Measurements from ENCODE around the gene SFXN3. TPM values are rescaled to one million over a fixed set of nuclear protein-coding genes. Genes with fewer than 3 reads are reported as not detected.

SFXN3 gene
- total RNA-seq, 2 donors from 2014 or later, result 8.8 to 18.1 TPM

- no peak for DNase-seq
- Histone ChIP-seq H3K9me3 (no peaks in the 10 kb centered on the region), H3K36me3 (no peaks in the 10 kb centered on the region), H3K9ac (ENCODE audit: low read depth in 2 of 2, low read length in 2 of 2) (no peak overlapping the region), H3K4me3 (no peak overlapping the region), H3K27ac (no peak overlapping the region), H3K4me1 (no peaks in the 10 kb centered on the region), H3K27me3 (no peaks in the 10 kb centered on the region)
- TF ChIP-seq CTCF (IDR thresholded peaks at IDR 0.05), result no peak
- intact Hi-C loops (cut with DNase I), result loop anchor here (2.0 kb wide), 1 partner anchor 16 kb away; no protein-coding TSS in a partner anchor
Measured at GRCh38 chr10:101010329-101010728, 20.7 kb upstream of the SFXN3 start.

GRCh38 chr10:101011517-101012423 lies 19.3 kb upstream of the SFXN3 start:
- Histone ChIP-seq H3K4me1 (no peaks in the 10 kb centered on the region), H3K4me3 (no peak overlapping the region), H3K9me3 (no peaks in the 10 kb centered on the region), H3K27me3 (no peaks in the 10 kb centered on the region), H3K36me3 (no peaks in the 10 kb centered on the region), H3K9ac (ENCODE audit: low read depth in 2 of 2, low read length in 2 of 2) (peak overlapping the region in 1 of 2 donors; percentile 29), H3K27ac (no peak overlapping the region)
- no peak for TF ChIP-seq CTCF (IDR thresholded peaks at IDR 0.05)
- intact Hi-C loops (cut with DNase I), result loop anchor here (2.0 kb wide), 1 partner anchor 17 kb away; no protein-coding TSS in a partner anchor
- DNase-seq, result no peak

- intact Hi-C loops (cut with DNase I), result no loop called here
- Histone ChIP-seq H3K9ac (ENCODE audit: low read depth in 2 of 2, low read length in 2 of 2) (no peak overlapping the region), H3K27ac (peak overlapping the region; percentile 11)
Measured at GRCh38 chr10:101012525-101013364, 18.3 kb upstream of the SFXN3 start.

GRCh38 chr10:101013365-101013825 lies 17.6 kb upstream of the SFXN3 start:
- H3K27ac ChIP-seq, result peak overlapping the region; percentile 11
- H3K27me3 ChIP-seq, result no peaks in the 10 kb centered on the region
- H3K4me3 ChIP-seq, result no peak overlapping the region
- H3K9me3 ChIP-seq, result no peaks in the 10 kb centered on the region
- no peak overlapping the region for H3K9ac ChIP-seq (ENCODE audit: low read depth in 2 of 2, low read length in 2 of 2)
- DNase-seq, result no peak
- H3K36me3 ChIP-seq, result no peaks in the 10 kb centered on the region
- intact Hi-C loops (cut with DNase I), result no loop called here
- no peaks in the 10 kb centered on the region for H3K4me1 ChIP-seq
- TF ChIP-seq CTCF (IDR thresholded peaks at IDR 0.05), result no peak

More at GRCh38 chr10:101012525-101013364, 18.3 kb upstream of the SFXN3 start:
- Histone ChIP-seq H3K36me3 (no peaks in the 10 kb centered on the region), H3K4me3 (no peak overlapping the region), H3K9me3 (no peaks in the 10 kb centered on the region), H3K27me3 (no peaks in the 10 kb centered on the region), H3K4me1 (no peaks in the 10 kb centered on the region)
- peak; percentile 78 for TF ChIP-seq CTCF (IDR thresholded peaks at IDR 0.05)
- DNase-seq, result peak; percentile 92

- no peak overlapping the region for H3K4me3 ChIP-seq
- TF ChIP-seq CTCF (IDR thresholded peaks at IDR 0.05), result peak; percentile 83
- peaks cover 5% of the 10 kb centered on the region for H3K27me3 ChIP-seq
- no peaks in the 10 kb centered on the region for H3K4me1 ChIP-seq
- H3K9me3 ChIP-seq, result no peaks in the 10 kb centered on the region
- peak; percentile 89 for DNase-seq
- no peak overlapping the region for H3K9ac ChIP-seq (ENCODE audit: low read depth in 2 of 2, low read length in 2 of 2)
- intact Hi-C loops (cut with DNase I), result no loop called here
- H3K27ac ChIP-seq, result no peak overlapping the region
- no peaks in the 10 kb centered on the region for H3K36me3 ChIP-seq
Measured at GRCh38 chr10:101014230-101014884, 16.7 kb upstream of the SFXN3 start.

All from colonic mucosa (tissue), 4 donors.